ENCODE measurements around the gene B3GALT6. TPM values are rescaled to one million over a fixed set of nuclear protein-coding genes. Genes with fewer than 3 reads are reported as not detected.

The B3GALT6 gene
- total and polyA plus RNA-seq, 4 donors, result 1.2 to 9.0 (median 8.3) TPM

GRCh38 chr1:1255611-1256010, 23.6 kb downstream of the B3GALT6 start (continued):
- no peak for TF ChIP-seq REST (IDR thresholded peaks at IDR 0.05)

- Histone ChIP-seq H3K4me1 (ENCODE audit: control insufficient read depth in 4 of 4, insufficient read depth in 4 of 4, low read length in 3 of 4) (no peaks in the 10 kb centered on the region), H3K9ac (ENCODE audit: low read depth in 1 of 2, low read length in 2 of 2) (no peak overlapping the region), H3K36me3 (ENCODE audit: control insufficient read depth in 4 of 4, insufficient read depth in 3 of 4, low read depth in 1 of 4, low read length in 3 of 4) (peaks cover 14 to 47% (median 18%) of the 10 kb centered on the region in 4 donors), H3K4me3 (ENCODE audit: low read depth in 1 of 3, low read length in 3 of 3) (no peak overlapping the region), H3K27ac (ENCODE audit: low read depth in 1 of 2, low read length in 2 of 2) (no peak overlapping the region), H3K9me3 (ENCODE audit: control insufficient read depth in 4 of 4, low read length in 3 of 4) (no peaks in the 10 kb centered on the region), H3K27me3 (ENCODE audit: control insufficient read depth in 4 of 4, insufficient read depth in 4 of 4, low read length in 3 of 4) (no peaks in the 10 kb centered on the region)
- TF ChIP-seq SP1 (IDR thresholded peaks at IDR 0.05), result no peak
- TF ChIP-seq RAD21 (IDR thresholded peaks at IDR 0.05), result no peak
- no peak for TF ChIP-seq NR2F2 (IDR thresholded peaks at IDR 0.05)
- TF ChIP-seq FOXA2 (IDR thresholded peaks at IDR 0.05), result no peak
- no peak for TF ChIP-seq GABPA (IDR thresholded peaks at IDR 0.05 in 1 of 2, conservative IDR thresholded peaks at IDR 0.05 in 1 of 2)
- no peak for TF ChIP-seq JUND (IDR thresholded peaks at IDR 0.05)
- TF ChIP-seq REST (IDR thresholded peaks at IDR 0.05), result no peak
- no peak for TF ChIP-seq TAF1 (conservative IDR thresholded peaks at IDR 0.05)
- TF ChIP-seq HNF4A (conservative IDR thresholded peaks at IDR 0.05), result no peak
- no peak for TF ChIP-seq HNF4G (IDR thresholded peaks at IDR 0.05)
- TF ChIP-seq FOXA1 (IDR thresholded peaks at IDR 0.05), result no peak
- 94% methylated on average over 31 of the region's 31 CpGs for WGBS
- DNase-seq (ENCODE audit: low spot score), result no peak
Measured at GRCh38 chr1:1256956-1257871, 25.2 kb downstream of the B3GALT6 start.

GRCh38 chr1:1259119-1259488, 27.1 kb downstream of the B3GALT6 start:
- WGBS, result 96% methylated on average over 22 of the region's 22 CpGs
- DNase-seq (ENCODE audit: low spot score), result no peak

More at GRCh38 chr1:1259119-1259488, 27.1 kb downstream of the B3GALT6 start:
- Histone ChIP-seq H3K27ac (ENCODE audit: low read depth in 1 of 2, low read length in 2 of 2) (no peak overlapping the region), H3K9me3 (ENCODE audit: control insufficient read depth in 4 of 4, low read length in 3 of 4) (no peaks in the 10 kb centered on the region), H3K27me3 (ENCODE audit: control insufficient read depth in 4 of 4, insufficient read depth in 4 of 4, low read length in 3 of 4) (no peaks in the 10 kb centered on the region), H3K4me3 (ENCODE audit: low read depth in 1 of 3, low read length in 3 of 3) (no peak overlapping the region), H3K4me1 (ENCODE audit: control insufficient read depth in 4 of 4, insufficient read depth in 4 of 4, low read length in 3 of 4) (no peaks in the 10 kb centered on the region), H3K36me3 (ENCODE audit: control insufficient read depth in 4 of 4, insufficient read depth in 3 of 4, low read depth in 1 of 4, low read length in 3 of 4) (peaks cover 15 to 60% (median 30%) of the 10 kb centered on the region in 4 donors), H3K9ac (ENCODE audit: low read depth in 1 of 2, low read length in 2 of 2) (no peak overlapping the region)
- TF ChIP-seq RXRA (IDR thresholded peaks at IDR 0.05) (no peak), REST (IDR thresholded peaks at IDR 0.05) (no peak), MAX (IDR thresholded peaks at IDR 0.05) (no peak), HNF4A (conservative IDR thresholded peaks at IDR 0.05) (no peak), EGR1 (IDR thresholded peaks at IDR 0.05; ENCODE audit: low read depth in 2 of 2) (no peak), HNF4G (IDR thresholded peaks at IDR 0.05) (no peak), FOXA2 (IDR thresholded peaks at IDR 0.05) (no peak)
